GM12878 (cell line): ENCODE results near the gene LPIN2. TPM values are rescaled to one million over a fixed set of nuclear protein-coding genes. Genes with fewer than 3 reads are reported as not detected.

Source experiments
- BCL3 ChIP-seq: IDR thresholded peaks from 2 replicates; pipeline ENCODE4 v1.6.1; 2011; ENCODE audit warnings: borderline replicate concordance, low read depth, mild to moderate bottlenecking, moderate library complexity, low read length; ENCODE audit not compliant: insufficient read depth, poor library complexity, severe bottlenecking
- CBFB ChIP-seq: IDR thresholded peaks from 2 replicates; pipeline ENCODE4 v1.6.1; 2016; ENCODE audit warnings: antibody characterized with exemption, low read depth
- CUX1 ChIP-seq: IDR thresholded peaks from 2 replicates; pipeline ENCODE4 v1.6.1; 2012; ENCODE audit warnings: improper control_type of control experiment, low read depth, low read length; ENCODE audit not compliant: insufficient replicate concordance
- E4F1 ChIP-seq: fragments of 450-650 bp; IDR thresholded peaks from 2 replicates; pipeline ENCODE4 v1.6.1; 2018; ENCODE audit warnings: borderline replicate concordance, mild to moderate bottlenecking; ENCODE audit not compliant: partially characterized antibody
- ETV6 ChIP-seq, 2 experiments: fragments of 450-650 bp in 1 of 2; IDR thresholded peaks in 1 of 2; conservative IDR thresholded peaks in 1 of 2; 2 replicates each; pipeline ENCODE4 v1.6.1; 2014; ENCODE audit warnings: antibody characterized with exemption in 1 of 2, borderline replicate concordance in 1 of 2, low read depth in 1 of 2, mild to moderate bottlenecking in 1 of 2, moderate library complexity in 1 of 2
- JUND ChIP-seq: IDR thresholded peaks from 2 replicates; pipeline ENCODE4 v1.6.1; 2012; ENCODE audit warnings: low read depth, mild to moderate bottlenecking, low read length, improper control_type of control experiment, moderate library complexity
- NBN ChIP-seq: fragments of 450-650 bp; IDR thresholded peaks from 2 replicates; pipeline ENCODE4 v1.6.1; 2016
- SRF ChIP-seq, 2 experiments: IDR thresholded peaks; 2 replicates each; pipeline ENCODE4 v1.6.1; 2011; ENCODE audit warnings: low read depth in 2 of 2, low read length in 2 of 2, mild to moderate bottlenecking in 1 of 2, moderate library complexity in 1 of 2
- TCF12 ChIP-seq: IDR thresholded peaks from 2 replicates; pipeline ENCODE4 v1.6.1; 2011; ENCODE audit warnings: low read depth, mild to moderate bottlenecking, low read length
- ZBTB4 ChIP-seq: fragments of 450-650 bp; formaldehyde crosslinking; IDR thresholded peaks from 2 replicates; pipeline ENCODE4 v1.4.0; 2022; ENCODE audit warnings: mild to moderate bottlenecking, moderate library complexity
- polyA plus RNA-seq, 11 experiments: library from polyadenylated mRNA; depleted of rRNA in 4 of 11; unstranded in 6 of 11; stranded (reverse) in 5 of 11; fragments of >200 nt; fragmentation: Nextera tagmentation in 4 of 11; fragmentation: Illumina TruSeq in 1 of 11; extraction: Ambion mirVana in 4 of 11; extraction: Trizol in 1 of 11; gene quantifications; 1 replicate in 1 of 11; 2 replicates in 10 of 11; pipeline versions ENCODE4 v1.2.1 to v1.2.3, GENCODE V29; 2011 to 2016; ENCODE audit warnings: inconsistent platforms in 2 of 11, missing spikeins in 2 of 11, low read depth in 1 of 11
- total RNA-seq, 4 experiments: library from RNA; depleted of rRNA in 3 of 4; stranded (reverse); fragments of >200 nt in 3 of 4; fragmentation: Illumina TruSeq in 1 of 4; extraction: Trizol in 1 of 4; gene quantifications; 2 replicates each; pipeline versions ENCODE4 v1.2.1 to v1.2.3, GENCODE V29; 2013 to 2021

The LPIN2 gene
- total and polyA plus RNA-seq, 10 of the 15 experiments (the other 5 are each of a cell fraction or from before 2014, with no cell fraction given), result 4.1 to 28.0 (median 15.9) TPM

GRCh38 chr18:3007491-3007890, 5.5 kb downstream of the LPIN2 start (continued):
- no peak for TF ChIP-seq E4F1
- no peak for TF ChIP-seq TCF12
- no peak for TF ChIP-seq BCL3
- TF ChIP-seq ETV6 (conservative IDR thresholded peaks at IDR 0.05 in 1 of 2, IDR thresholded peaks at IDR 0.05 in 1 of 2; ENCODE audit: borderline replicate concordance in 1 of 2, low read depth in 1 of 2), result no peak
- no peak for TF ChIP-seq ZBTB4 (CRISPR knock-in tag)
- no peak for TF ChIP-seq CBFB
- TF ChIP-seq NBN, result no peak
- no peak for TF ChIP-seq JUND
- TF ChIP-seq CUX1, result no peak
- no peak for TF ChIP-seq SRF (IDR thresholded peaks at IDR 0.05; ENCODE audit: low read depth in 2 of 2, low read length in 2 of 2)
